ENCODE data around the gene TRIM31.

DNA sequence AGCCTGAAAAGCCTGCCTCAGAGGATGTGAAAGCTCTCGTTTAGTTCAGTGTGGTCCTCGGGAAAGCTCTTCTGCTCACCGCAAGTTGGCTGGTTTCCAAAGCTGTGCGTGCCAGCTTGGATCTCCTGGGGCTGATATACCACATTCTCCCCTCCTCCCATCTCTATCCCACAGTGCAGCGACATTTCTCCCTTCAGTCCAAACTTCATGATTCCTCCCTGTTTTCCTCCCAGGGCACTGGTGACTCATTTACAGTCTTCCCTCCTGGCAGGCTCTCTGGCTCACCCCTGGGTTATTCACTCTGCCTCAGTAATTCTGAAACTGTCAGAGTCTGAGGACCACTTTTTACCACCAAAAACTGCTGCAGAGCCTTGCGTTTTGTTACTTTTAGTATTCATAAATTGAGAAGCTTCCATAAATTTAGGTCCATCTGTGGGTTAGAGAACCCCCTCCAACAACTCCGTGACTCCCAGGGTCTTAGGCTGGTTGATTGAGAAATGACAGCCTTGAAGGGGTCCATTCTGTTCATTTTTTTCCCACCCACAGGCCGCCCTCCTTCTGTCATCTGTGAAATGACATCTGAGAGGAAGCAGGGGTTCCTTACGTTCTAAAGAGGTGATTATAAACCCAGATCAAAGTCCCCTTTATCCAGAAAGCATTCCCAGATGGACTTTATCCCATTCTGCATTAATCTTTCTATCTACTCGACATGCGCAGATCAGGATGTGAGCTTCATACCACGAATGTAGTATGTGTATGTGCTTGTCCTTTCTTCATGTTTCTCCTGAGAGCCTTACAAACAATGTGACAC lies 42.0 kb upstream of the TRIM31 start:
- no peak for TF ChIP-seq POLR2AphosphoS5 (IDR thresholded peaks at IDR 0.05)
- TF ChIP-seq, protein P1, sequence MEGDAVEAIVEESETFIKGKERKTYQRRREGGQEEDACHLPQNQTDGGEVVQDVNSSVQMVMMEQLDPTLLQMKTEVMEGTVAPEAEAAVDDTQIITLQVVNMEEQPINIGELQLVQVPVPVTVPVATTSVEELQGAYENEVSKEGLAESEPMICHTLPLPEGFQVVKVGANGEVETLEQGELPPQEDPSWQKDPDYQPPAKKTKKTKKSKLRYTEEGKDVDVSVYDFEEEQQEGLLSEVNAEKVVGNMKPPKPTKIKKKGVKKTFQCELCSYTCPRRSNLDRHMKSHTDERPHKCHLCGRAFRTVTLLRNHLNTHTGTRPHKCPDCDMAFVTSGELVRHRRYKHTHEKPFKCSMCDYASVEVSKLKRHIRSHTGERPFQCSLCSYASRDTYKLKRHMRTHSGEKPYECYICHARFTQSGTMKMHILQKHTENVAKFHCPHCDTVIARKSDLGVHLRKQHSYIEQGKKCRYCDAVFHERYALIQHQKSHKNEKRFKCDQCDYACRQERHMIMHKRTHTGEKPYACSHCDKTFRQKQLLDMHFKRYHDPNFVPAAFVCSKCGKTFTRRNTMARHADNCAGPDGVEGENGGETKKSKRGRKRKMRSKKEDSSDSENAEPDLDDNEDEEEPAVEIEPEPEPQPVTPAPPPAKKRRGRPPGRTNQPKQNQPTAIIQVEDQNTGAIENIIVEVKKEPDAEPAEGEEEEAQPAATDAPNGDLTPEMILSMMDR (IDR thresholded peaks at IDR 0.05), result no peak
- no peak for TF ChIP-seq POLR2A (IDR thresholded peaks at IDR 0.05)

Measured in gastroesophageal sphincter (tissue), 3 donors.